ENCODE results near the gene USP3.

Gene USP3

GRCh38 chr15:63517202-63517601, 12.8 kb downstream of the USP3 start:
- H3K79me1 ChIP-seq (ENCODE audit: low read depth, low read length): no peaks in the 10 kb centered on the region
- H3K23ac ChIP-seq (ENCODE audit: low read depth, low read length, poor library complexity): no peak overlapping the region

GRCh38 chr15:63517628-63518027, 13.2 kb downstream of the USP3 start:
- H3K4me1 ChIP-seq (ENCODE audit: control insufficient read depth in 2 of 2, insufficient read depth in 1 of 2, low read depth in 1 of 2, low read length in 2 of 2): peaks cover 3% of the 10 kb centered on the region in 2 donors
- no peak for DNase-seq (ENCODE audit: low spot score)

More at GRCh38 chr15:63517202-63517601, 12.8 kb downstream of the USP3 start:
- no peak overlapping the region for H3K14ac ChIP-seq (ENCODE audit: low read length)
- no peak overlapping the region for H3K4ac ChIP-seq (ENCODE audit: low read length)
- no peaks in the 10 kb centered on the region for H3K36me3 ChIP-seq (replicated peaks in 1 of 2; ENCODE audit: control insufficient read depth in 2 of 2, insufficient read depth in 2 of 2, low read length in 2 of 2)
- H3K9ac ChIP-seq (ENCODE audit: low read depth, low read length, poor library complexity): no peak overlapping the region
- H3K4me3 ChIP-seq (ENCODE audit: low read length in 2 of 2): no peak overlapping the region
- H4K91ac ChIP-seq (ENCODE audit: low read depth, low read length, poor library complexity): no peak overlapping the region
- H3K4me1 ChIP-seq (ENCODE audit: control insufficient read depth in 2 of 2, insufficient read depth in 1 of 2, low read depth in 1 of 2, low read length in 2 of 2): peaks cover 3% of the 10 kb centered on the region in 2 donors
- no peak overlapping the region for H3K27ac ChIP-seq (replicated peaks; ENCODE audit: low read length)
- no peak overlapping the region for H3K4me2 ChIP-seq (ENCODE audit: insufficient read depth, low read length, poor library complexity, severe bottlenecking)
- H2BK5ac ChIP-seq (ENCODE audit: low read length): no peak overlapping the region
- H2BK15ac ChIP-seq (ENCODE audit: low read length): no peak overlapping the region
- H2BK12ac ChIP-seq (ENCODE audit: low read length): no peak overlapping the region
- H3K9me3 ChIP-seq (replicated peaks in 1 of 2; ENCODE audit: control insufficient read depth in 2 of 2, insufficient read depth in 1 of 2, low read depth in 1 of 2, low read length in 2 of 2): no peaks in the 10 kb centered on the region
- no peak overlapping the region for H4K8ac ChIP-seq (ENCODE audit: low read depth, low read length)
- no peaks in the 10 kb centered on the region for H3K27me3 ChIP-seq (ENCODE audit: control insufficient read depth in 3 of 3, insufficient read depth in 3 of 3, low read depth in 1 of 3, low read length in 3 of 3)
- H2AFZ ChIP-seq (ENCODE audit: low read length): no peak overlapping the region
- DNase-seq (ENCODE audit: low spot score): no peak
- no peak overlapping the region for H3K18ac ChIP-seq (ENCODE audit: low read length)
- no peak overlapping the region for H2BK120ac ChIP-seq (ENCODE audit: low read depth, low read length)
- no peak overlapping the region for H2AK5ac ChIP-seq (ENCODE audit: low read depth, low read length)

GRCh38 chr15:63519041-63519440, 14.6 kb downstream of the USP3 start:
- H4K8ac ChIP-seq (ENCODE audit: low read depth, low read length): no peak overlapping the region
- no peak overlapping the region for H3K27ac ChIP-seq (replicated peaks; ENCODE audit: low read length)
- no peak overlapping the region for H3K14ac ChIP-seq (ENCODE audit: low read length)
- H3K79me1 ChIP-seq (ENCODE audit: low read depth, low read length): no peaks in the 10 kb centered on the region
- H2AK5ac ChIP-seq (ENCODE audit: low read depth, low read length): no peak overlapping the region
- no peaks in the 10 kb centered on the region for H3K36me3 ChIP-seq (replicated peaks in 1 of 2; ENCODE audit: control insufficient read depth in 2 of 2, insufficient read depth in 2 of 2, low read length in 2 of 2)
- no peak for DNase-seq (ENCODE audit: low spot score)
- H3K18ac ChIP-seq (ENCODE audit: low read length): no peak overlapping the region
- no peak overlapping the region for H3K23ac ChIP-seq (ENCODE audit: low read depth, low read length, poor library complexity)
- H3K4ac ChIP-seq (ENCODE audit: low read length): no peak overlapping the region
- H2BK12ac ChIP-seq (ENCODE audit: low read length): no peak overlapping the region
- no peak overlapping the region for H3K4me3 ChIP-seq (ENCODE audit: low read length in 2 of 2)
- H3K27me3 ChIP-seq (ENCODE audit: control insufficient read depth in 3 of 3, insufficient read depth in 3 of 3, low read depth in 1 of 3, low read length in 3 of 3): no peaks in the 10 kb centered on the region
- H3K4me2 ChIP-seq (ENCODE audit: insufficient read depth, low read length, poor library complexity, severe bottlenecking): no peak overlapping the region
- H2BK15ac ChIP-seq (ENCODE audit: low read length): no peak overlapping the region
- no peak overlapping the region for H3K9ac ChIP-seq (ENCODE audit: low read depth, low read length, poor library complexity)
- H3K4me1 ChIP-seq (ENCODE audit: control insufficient read depth in 2 of 2, insufficient read depth in 1 of 2, low read depth in 1 of 2, low read length in 2 of 2): peaks cover 3% of the 10 kb centered on the region in 2 donors
- no peak overlapping the region for H2BK5ac ChIP-seq (ENCODE audit: low read length)
- no peak overlapping the region for H2AFZ ChIP-seq (ENCODE audit: low read length)
- no peak overlapping the region for H4K91ac ChIP-seq (ENCODE audit: low read depth, low read length, poor library complexity)
- no peak overlapping the region for H2BK120ac ChIP-seq (ENCODE audit: low read depth, low read length)
- WGBS, 2 donors (ENCODE audit: extremely low coverage in 2 of 2, insufficient read length in 2 of 2, insufficient replicate concordance in 1 of 2): no CpG with 5 or more reads among the region's 4 CpGs
- H3K9me3 ChIP-seq (replicated peaks in 1 of 2; ENCODE audit: control insufficient read depth in 2 of 2, insufficient read depth in 1 of 2, low read depth in 1 of 2, low read length in 2 of 2): no peaks in the 10 kb centered on the region

More at GRCh38 chr15:63517628-63518027, 13.2 kb downstream of the USP3 start:
- Histone ChIP-seq H3K79me1 (ENCODE audit: low read depth, low read length) (no peaks in the 10 kb centered on the region), H3K23ac (ENCODE audit: low read depth, low read length, poor library complexity) (no peak overlapping the region), H4K8ac (ENCODE audit: low read depth, low read length) (no peak overlapping the region), H2BK12ac (ENCODE audit: low read length) (no peak overlapping the region), H3K4me3 (ENCODE audit: low read length in 2 of 2) (no peak overlapping the region), H3K18ac (ENCODE audit: low read length) (no peak overlapping the region), H2BK5ac (ENCODE audit: low read length) (no peak overlapping the region), H3K9me3 (replicated peaks in 1 of 2; ENCODE audit: control insufficient read depth in 2 of 2, insufficient read depth in 1 of 2, low read depth in 1 of 2, low read length in 2 of 2) (no peaks in the 10 kb centered on the region), H3K36me3 (replicated peaks in 1 of 2; ENCODE audit: control insufficient read depth in 2 of 2, insufficient read depth in 2 of 2, low read length in 2 of 2) (no peaks in the 10 kb centered on the region), H3K9ac (ENCODE audit: low read depth, low read length, poor library complexity) (no peak overlapping the region), H3K27ac (replicated peaks; ENCODE audit: low read length) (no peak overlapping the region), H4K91ac (ENCODE audit: low read depth, low read length, poor library complexity) (no peak overlapping the region), H2BK15ac (ENCODE audit: low read length) (no peak overlapping the region), H3K27me3 (ENCODE audit: control insufficient read depth in 3 of 3, insufficient read depth in 3 of 3, low read depth in 1 of 3, low read length in 3 of 3) (no peaks in the 10 kb centered on the region), H2AK5ac (ENCODE audit: low read depth, low read length) (no peak overlapping the region), H2AFZ (ENCODE audit: low read length) (no peak overlapping the region), H2BK120ac (ENCODE audit: low read depth, low read length) (no peak overlapping the region), H3K14ac (ENCODE audit: low read length) (no peak overlapping the region), H3K4ac (ENCODE audit: low read length) (no peak overlapping the region), H3K4me2 (ENCODE audit: insufficient read depth, low read length, poor library complexity, severe bottlenecking) (no peak overlapping the region)
- no CpG with 5 or more reads among the region's 1 CpG for WGBS, 2 donors (ENCODE audit: extremely low coverage in 2 of 2, insufficient read length in 2 of 2, insufficient replicate concordance in 1 of 2)

GRCh38 chr15:63519548-63520178, 15.3 kb downstream of the USP3 start:
- no peak for DNase-seq (ENCODE audit: low spot score)
- no CpG with 5 or more reads among the region's 7 CpGs for WGBS, 2 donors (ENCODE audit: extremely low coverage in 2 of 2, insufficient read length in 2 of 2, insufficient replicate concordance in 1 of 2)
- H4K91ac ChIP-seq (ENCODE audit: low read depth, low read length, poor library complexity): no peak overlapping the region
- H3K23ac ChIP-seq (ENCODE audit: low read depth, low read length, poor library complexity): no peak overlapping the region
- H2BK5ac ChIP-seq (ENCODE audit: low read length): no peak overlapping the region
- H4K8ac ChIP-seq (ENCODE audit: low read depth, low read length): no peak overlapping the region
- no peak overlapping the region for H3K4ac ChIP-seq (ENCODE audit: low read length)
- H3K9me3 ChIP-seq (replicated peaks in 1 of 2; ENCODE audit: control insufficient read depth in 2 of 2, insufficient read depth in 1 of 2, low read depth in 1 of 2, low read length in 2 of 2): no peaks in the 10 kb centered on the region
- no peak overlapping the region for H3K18ac ChIP-seq (ENCODE audit: low read length)
- H2BK15ac ChIP-seq (ENCODE audit: low read length): no peak overlapping the region
- H3K36me3 ChIP-seq (replicated peaks in 1 of 2; ENCODE audit: control insufficient read depth in 2 of 2, insufficient read depth in 2 of 2, low read length in 2 of 2): no peaks in the 10 kb centered on the region
- no peak overlapping the region for H3K27ac ChIP-seq (replicated peaks; ENCODE audit: low read length)
- peaks cover 3% of the 10 kb centered on the region in 2 donors for H3K4me1 ChIP-seq (ENCODE audit: control insufficient read depth in 2 of 2, insufficient read depth in 1 of 2, low read depth in 1 of 2, low read length in 2 of 2)
- no peak overlapping the region for H3K4me3 ChIP-seq (ENCODE audit: low read length in 2 of 2)
- no peaks in the 10 kb centered on the region for H3K27me3 ChIP-seq (ENCODE audit: control insufficient read depth in 3 of 3, insufficient read depth in 3 of 3, low read depth in 1 of 3, low read length in 3 of 3)
- H2AK5ac ChIP-seq (ENCODE audit: low read depth, low read length): no peak overlapping the region
- no peak overlapping the region for H2BK12ac ChIP-seq (ENCODE audit: low read length)
- no peak overlapping the region for H3K14ac ChIP-seq (ENCODE audit: low read length)
- H3K9ac ChIP-seq (ENCODE audit: low read depth, low read length, poor library complexity): no peak overlapping the region
- H3K4me2 ChIP-seq (ENCODE audit: insufficient read depth, low read length, poor library complexity, severe bottlenecking): no peak overlapping the region
- no peak overlapping the region for H2BK120ac ChIP-seq (ENCODE audit: low read depth, low read length)
- H2AFZ ChIP-seq (ENCODE audit: low read length): no peak overlapping the region
- no peaks in the 10 kb centered on the region for H3K79me1 ChIP-seq (ENCODE audit: low read depth, low read length)
